ENCODE data around the gene PIP5K1B. TPM values are rescaled to one million over a fixed set of nuclear protein-coding genes. Genes with fewer than 3 reads are reported as not detected.

Gene PIP5K1B
- total RNA-seq, 1 experiment from 2014 or later = not detected

DNA sequence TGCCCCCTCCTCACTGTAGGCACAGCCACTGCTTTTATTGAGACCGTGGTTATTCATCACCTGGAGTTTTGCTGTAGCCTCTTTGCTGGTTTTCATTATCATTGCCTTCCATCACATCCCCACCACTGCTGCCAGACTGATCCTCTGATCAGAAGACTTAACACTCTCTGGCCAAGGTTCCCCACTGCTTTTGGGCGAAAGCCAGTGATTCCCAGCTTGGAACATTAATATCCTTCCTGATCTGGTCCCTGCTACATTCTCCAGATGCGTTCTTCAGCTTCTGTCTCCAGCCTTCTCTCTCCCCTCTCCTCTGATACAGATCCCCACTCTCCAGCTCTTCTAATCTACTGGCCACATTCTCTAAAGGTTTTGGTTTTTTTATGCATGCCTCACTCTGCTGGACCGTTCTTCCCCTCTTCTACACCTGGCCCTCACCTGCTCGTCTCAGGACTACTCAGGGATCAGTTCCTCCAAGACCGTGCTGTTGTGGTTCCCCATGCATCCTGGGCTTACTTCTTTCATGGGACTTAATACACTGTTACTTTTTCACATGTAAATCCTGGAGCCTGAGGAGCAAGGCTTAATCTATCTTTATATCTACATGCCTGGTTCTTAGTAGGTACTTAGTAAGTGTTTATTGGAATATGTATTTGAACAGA, 193.9 kb downstream of the PIP5K1B start:
- no peak for DNase-seq (ENCODE audit: low read depth)

DNA sequence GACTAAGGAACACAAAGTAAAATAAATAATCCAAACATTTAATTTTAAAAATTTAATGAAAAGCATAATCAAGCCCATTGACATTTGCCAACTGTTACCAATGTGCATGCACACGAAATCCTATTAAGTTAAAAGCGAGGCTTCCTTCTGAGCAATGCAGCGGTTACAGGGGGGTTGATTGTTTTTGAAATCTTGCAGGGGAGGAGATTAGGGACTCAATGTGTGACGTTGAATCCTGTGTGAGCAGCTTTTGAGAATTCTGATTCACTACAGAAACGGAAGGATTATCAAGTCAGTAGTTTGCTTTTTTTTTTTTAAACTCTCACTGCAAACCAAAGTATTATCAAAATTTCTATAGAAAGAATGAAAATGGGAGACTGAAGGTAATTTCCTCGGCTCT, 199.4 kb downstream of the PIP5K1B start:
- DNase-seq (ENCODE audit: low read depth) = no peak

DNA sequence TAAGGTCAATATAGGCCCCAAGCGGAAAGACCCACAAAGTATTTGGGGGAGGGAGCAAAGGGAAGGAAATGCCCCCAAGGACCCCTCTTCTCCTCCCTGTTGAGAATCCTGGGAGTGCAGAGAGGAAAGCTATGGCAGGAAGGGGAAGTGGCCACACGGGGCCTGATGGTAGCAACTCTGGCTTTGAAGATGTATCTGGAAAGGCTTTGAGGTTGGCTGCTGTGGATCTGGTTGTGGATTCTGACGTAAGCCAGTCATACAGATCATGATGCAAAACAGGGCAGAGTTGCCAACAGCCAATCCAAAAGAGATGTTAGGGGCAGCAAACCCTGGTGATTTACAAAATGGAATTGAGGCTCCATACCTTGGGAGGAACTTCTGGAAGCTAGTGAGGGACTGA, 200.1 kb downstream of the PIP5K1B start:
- no peak for DNase-seq (ENCODE audit: low read depth)

DNA sequence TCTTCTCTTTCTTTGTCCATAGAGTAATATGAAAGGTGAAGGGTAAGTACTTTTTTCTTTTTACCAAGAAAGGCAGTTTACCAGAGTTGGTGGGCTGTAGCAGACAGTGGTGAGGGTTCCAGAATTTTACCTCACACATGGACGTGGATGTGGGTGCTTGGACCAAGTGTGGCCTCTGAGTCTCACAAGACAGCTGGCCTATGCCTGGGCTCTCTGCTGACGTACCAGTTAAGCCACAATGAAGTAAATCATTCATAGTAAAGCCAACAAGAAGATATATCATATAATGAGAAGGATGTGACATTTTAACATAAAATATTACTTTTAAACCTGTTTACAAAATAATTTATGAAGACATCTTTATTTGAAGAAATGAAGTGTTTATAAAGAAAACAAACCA, 202.9 kb downstream of the PIP5K1B start:
- no peak for DNase-seq (ENCODE audit: low read depth)

DNA sequence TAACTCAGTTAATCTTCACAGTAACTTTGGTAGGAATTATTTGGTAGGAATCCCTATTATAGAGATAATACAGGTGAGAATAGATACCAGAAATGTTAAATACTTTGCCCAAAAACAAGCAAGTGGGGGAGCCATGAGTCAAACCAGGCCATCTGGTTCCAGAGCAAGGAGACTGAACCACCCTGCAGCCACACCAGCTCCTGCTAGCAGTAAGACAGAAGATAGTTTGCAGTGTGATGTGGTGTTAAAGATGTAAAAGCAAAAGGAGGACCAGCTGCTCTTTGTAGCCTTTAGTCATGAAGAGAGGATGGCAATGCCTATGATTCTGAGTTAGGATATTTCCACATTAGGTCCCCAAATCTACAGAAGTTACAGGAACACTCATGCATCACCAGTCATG, 207.5 kb downstream of the PIP5K1B start:
- DNase-seq (ENCODE audit: low read depth) = no peak

DNA sequence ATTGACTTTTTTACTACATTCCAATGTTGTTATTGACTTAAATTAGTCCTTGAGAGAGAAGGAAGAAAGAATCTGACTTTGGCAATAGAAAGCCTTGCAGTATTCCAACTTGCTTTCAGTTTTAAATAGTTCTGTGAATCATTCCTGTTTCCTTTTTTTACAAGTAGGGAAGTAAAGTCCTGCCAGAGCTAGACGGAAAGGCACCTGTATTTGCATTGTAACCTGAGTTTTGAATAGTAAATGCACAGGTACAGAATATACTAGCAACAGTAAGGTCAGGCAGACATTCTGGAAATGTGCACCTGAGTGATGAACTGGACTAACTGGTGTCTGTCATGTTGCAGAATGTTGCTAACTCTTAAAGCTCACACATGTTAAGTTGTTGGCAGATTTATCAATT, 208.0 kb downstream of the PIP5K1B start:
- no peak for DNase-seq (ENCODE audit: low read depth)

DNA sequence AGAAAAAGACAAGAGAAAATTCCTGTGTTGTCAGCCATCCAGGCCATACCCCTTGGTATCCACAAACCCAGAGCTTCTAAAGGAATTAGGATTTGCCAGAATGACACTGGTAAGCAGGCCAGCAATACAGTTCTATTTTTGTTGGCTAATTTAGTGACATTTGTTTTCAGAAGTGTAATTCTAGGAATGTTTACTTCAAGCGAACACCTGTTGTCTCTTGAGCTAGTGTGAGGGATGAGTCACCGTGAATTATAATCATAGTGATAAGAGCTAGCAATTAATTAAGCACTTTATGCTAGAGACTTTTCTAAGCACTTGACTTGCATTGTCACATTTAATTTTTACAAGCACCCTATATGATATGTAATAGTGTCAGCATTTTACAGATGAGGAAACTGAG, 209.7 kb downstream of the PIP5K1B start:
- no peak for DNase-seq (ENCODE audit: low read depth)

DNA sequence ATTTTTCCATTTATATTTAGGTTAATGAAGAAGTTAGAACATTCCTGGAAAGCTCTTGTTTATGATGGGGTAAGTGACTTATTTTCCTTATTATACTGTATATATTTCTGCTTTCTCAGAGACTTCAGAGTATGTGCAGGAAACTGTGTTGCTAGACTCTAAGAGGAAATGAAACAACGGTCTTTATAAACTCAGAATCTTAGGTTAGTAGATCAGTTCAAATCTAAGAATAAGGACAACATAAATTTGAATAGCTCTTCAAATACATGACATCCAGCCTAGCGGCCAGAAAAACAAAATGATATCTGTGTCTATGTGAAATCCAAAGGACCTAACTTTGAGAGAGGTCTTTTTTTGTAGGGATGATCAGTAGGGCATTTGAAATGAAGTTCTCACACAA, 214.6 kb downstream of the PIP5K1B start:
- no peak for DNase-seq (ENCODE audit: low read depth)

DNA sequence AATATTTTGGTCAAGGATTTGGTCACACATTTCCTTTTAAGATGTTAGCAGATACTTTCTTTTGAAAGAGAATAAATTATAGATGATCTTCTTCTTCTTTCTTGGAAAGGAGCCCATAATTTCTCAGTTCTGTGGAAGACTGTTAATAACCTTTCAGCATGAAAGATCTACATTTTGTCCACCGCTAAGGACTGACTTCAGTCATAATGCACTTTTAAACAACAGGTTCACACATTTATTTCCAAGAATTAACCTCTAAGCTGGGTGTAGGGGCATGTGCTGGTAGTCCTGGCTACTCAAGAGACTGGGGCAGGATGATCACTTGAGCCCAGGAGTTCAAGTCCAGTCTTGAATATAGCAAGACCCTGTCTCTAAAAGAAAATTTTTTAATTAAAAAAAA, 215.9 kb downstream of the PIP5K1B start:
- no peak for DNase-seq (ENCODE audit: low read depth)

DNA sequence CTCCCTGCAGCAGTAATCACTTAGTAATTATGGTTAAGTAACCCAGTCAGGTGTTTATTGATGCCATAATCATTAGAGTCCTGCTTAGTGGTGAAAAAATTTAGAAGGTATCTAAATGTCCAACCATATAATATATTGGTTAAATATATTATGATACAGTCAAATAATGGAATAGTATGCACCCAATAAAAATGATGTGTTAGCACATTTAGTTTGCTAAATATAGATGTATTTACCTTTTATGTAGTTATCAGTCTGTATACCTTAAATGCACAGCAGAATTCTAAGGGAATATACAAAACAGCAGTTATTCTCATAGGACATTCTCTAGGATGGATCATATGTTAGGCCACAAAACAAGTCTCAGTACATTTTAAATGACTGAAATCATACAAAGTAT, 218.4 kb downstream of the PIP5K1B start:
- no peak for DNase-seq (ENCODE audit: low read depth)

DNA sequence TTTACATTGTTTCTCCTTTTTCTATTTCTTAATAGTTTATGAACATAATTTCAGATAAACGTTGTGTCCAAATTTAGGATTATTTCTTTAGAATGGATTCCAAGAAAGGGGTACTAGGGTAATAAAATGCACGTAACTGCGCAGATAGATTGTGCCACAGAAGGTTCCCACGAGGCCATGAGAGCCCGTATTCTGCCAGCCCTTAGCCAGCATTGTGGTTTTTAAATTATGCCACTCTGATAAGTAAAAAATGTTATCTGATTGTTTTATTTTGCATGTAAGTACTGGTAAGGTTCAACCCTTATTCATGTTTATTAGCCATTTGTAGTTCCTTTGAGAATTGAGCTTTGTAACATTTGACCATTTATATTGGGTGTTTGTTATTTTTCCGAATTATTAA, 220.1 kb downstream of the PIP5K1B start:
- DNase-seq (ENCODE audit: low read depth) = no peak

DNA sequence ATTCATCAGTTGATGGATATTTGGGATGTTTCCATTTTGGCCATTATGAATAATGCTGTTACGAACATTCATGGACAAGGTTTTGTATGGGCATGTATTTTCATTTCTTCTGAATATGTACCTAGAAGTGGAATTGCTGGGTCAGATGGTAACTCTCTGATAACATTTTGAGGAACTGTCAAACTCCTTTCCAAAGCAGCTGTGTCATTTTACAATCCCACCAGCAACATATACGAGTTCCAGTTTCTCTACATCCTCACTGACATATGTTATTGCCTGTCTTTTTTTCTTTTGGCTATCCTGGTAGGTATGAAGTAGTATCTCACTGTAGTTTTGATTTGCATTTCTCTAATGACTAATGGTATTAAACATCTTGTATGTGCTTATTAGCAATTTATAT, 222.1 kb downstream of the PIP5K1B start:
- DNase-seq (ENCODE audit: low read depth) = no peak

DNA sequence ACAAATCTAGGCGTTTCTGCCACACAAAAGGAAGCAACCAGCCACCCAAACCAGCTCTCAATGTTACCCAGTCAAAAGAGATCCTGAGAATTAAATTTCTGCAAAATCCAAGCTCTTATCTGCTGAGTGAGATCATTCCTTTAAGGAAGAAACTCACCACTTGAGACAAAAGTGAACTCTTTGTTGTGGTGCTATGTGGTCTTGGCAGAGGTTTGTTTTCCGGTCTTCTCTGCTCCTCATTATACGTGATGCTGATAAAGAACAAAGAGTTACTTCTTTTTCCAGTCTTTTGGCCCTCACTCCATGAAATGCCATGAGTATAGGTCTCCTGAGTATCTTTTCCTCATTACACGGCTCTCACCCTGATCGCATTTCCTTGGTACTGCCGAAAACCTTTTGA, 226.8 kb downstream of the PIP5K1B start:
- DNase-seq (ENCODE audit: low read depth) = peak; percentile 71

DNA sequence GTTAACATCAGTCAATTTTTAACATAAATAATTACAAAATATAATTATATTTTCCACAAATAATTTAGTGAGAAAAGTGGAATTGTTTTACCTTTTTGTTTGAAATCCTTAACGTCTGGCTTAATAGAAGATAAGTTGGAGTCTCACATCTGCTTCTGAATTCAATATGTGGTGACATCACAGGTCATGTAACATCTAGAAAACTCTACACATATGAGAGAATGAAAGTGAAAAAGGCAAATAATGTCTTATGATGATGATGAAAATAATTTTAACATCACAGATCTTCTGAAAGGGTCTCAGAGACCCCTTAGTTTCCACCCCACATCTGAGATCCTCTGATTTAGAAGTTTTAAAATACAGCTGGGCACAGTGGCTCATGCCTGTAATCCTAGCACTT, 227.4 kb downstream of the PIP5K1B start:
- DNase-seq (ENCODE audit: low read depth) = no peak

DNA sequence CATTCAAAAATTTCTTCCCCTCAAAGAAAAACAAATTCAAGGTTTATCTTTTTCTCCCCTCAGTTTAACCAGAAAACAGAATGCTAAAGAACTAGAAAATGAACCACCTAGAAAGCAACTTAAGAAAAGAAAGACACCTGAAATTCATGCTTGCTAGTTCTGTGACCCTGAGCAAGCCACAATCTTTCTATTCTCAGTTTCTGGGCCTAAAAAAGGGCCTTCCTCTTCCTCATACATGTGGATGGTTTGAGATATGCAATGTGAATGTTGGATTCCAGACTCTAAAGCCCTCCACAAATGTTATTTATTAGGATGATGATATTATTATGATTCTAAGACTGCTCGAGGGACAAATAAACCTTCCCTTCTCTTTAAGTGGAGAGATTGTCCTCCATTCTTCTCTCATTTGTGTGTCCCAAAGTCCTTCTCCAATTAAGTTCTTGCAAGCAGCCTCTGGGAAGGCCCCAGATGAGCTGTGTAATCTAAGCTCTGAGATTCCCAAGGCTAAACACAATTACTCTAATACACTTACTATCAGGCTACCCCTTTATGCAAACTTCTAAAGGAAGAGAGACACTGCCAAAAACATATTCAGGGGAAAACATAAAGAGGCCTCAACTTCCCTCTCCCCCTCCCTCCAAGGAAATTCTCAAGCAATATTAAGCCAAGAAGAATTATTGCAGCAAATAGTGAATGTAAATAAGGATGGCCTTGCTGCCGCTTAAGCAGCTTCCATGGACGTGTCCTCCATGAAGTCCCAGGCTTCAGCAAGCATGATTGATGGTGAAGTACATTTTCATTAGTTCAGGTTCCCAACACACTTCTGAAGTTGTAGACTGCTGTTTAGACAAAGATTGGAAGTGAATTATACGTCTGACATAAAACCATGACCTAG, 228.6 kb downstream of the PIP5K1B start:
- no peak for DNase-seq (ENCODE audit: low read depth)

DNA sequence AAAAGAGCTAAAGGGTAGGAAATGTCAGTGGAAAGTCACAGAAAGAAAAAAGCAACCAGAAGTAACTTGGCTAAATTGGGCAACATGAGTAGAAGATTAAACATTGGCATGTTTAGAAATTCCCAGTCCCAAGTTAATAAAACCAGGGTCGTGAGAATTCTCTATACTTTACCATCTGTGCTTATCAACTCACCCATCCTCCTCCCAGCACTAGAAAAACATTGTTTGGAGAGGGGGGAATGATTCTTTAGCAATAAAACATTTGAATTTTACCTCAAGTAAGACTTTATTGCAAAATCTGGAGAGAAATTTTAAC, 229.2 kb downstream of the PIP5K1B start:
- DNase-seq (ENCODE audit: low read depth) = no peak

DNA sequence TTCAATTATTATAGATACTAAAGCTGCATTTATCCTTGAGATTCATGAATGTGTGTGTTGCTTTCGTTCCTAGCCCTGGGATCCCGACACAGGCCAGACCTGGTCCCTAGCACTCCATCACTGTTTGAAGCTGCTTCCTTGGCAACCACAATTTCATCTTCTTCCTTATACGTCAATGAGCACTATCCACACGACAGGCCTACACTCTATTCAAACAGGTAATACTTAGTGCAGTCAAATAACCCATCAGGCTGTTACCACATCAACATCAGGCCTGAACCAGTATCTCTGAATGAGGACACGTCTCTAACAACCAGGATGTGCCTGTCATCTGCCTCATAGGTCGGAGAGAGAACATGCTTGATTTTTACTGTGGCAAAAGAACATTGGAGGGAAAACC, 235.5 kb downstream of the PIP5K1B start:
- no peak for DNase-seq (ENCODE audit: low read depth)

DNA sequence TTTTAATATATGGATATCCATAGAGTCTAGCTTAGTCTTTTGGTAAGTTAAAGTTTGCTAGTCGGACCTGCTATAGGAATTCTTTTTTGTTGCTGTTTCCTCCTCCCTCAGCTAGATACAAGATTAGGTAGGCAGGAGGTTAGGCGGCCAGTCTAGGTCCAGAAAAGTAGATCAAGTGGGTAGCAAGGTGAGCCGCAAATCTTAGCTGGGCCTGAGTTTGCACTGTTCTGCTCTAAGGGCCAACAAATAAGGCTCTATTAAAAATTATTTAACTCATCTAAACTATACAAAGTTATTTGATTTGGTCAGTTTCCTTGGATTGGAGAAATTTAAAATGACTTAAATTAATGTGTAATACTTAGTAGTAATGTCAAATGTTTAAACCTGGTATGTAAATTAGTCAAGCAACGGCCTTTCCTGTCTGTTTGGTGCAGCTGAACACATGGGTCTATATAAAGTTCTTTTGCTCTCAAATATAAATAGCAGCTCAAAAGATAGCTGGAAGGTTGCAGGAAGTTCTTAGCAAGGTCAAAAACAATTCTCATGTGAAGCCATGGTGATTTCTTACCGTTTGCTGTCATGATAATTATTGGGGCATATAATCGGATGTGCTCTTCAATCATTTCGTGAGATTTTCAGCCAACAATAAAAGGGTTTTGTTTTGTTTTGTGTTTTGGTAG, 236.9 kb downstream of the PIP5K1B start:
- no peak for DNase-seq (ENCODE audit: low read depth)

DNA sequence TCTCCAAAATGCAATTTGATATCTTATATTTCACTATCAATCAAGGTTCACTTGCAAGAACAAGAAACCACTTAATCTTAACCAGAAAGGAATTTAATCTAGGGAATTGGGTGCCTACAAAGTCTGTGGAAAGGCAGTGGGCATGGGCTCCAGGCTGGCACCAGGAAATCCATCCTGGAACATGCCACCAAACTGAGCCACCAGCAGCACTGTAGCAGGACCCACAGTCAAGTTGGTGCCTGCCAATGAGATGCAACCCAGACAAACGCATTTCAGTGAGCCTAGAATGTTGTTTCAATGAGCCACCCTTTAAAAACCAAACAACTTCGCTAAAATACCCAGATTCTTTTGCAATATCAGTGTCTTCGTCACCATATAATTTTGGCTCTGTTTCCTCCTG, 237.8 kb downstream of the PIP5K1B start:
- DNase-seq (ENCODE audit: low read depth) = no peak

DNA sequence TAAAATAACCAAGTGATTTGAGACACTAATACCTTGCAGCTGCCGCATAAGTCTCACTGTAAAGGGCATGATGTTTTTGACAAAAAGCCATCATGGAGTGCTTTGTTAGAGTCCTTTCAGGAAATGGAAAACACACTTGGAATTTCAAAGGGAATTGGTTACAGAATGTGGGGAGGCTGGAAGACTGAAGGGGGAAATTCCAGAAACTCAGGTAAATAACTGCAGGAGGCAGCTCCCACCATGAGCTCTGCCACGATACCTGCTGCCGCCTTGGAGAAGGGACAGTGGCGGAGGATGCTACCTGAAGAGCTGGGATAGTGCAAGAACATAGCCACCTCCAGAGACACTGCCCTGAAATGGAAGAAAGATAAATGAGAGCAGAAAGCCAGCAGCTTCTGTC, 242.0 kb downstream of the PIP5K1B start:
- no peak for DNase-seq (ENCODE audit: low read depth)

DNA sequence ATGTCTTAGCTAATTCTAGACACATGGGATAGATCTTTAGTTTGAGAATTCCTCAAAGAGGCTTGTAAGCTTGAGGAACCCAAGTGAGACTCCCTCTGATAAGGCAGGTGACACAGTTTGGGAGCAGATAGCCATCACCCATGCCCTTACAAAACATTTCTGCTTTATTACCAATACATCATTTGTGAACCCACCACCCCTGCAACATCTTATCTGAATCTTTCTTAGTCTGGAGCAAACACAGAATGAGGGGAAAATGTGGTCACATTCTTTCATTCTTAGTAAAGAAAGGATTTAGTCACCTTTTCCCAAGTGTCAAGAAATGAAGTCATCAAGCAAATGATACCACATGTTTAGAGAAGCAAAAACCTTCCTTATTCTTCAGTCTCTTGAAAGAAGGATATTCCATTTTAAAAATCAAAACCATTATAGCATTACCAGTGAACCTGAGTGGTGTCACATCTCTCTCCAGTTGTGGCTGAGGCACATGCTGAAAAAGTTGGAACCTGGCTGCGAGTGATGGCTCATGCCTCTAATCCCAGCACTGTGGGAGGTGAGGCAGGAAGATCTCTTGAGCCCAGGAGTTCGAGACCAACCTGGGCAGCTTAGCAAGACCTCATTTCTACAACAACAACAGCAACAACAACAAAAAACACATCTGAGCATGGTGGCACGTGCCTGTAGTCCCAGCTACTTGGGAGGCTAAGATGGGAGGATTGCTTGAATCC, 243.0 kb downstream of the PIP5K1B start:
- DNase-seq (ENCODE audit: low read depth) = no peak

Measured in HT1080 (cell line).